GM23248 (cell line): ENCODE measurements around the gene COL4A5. TPM values are rescaled to one million over a fixed set of nuclear protein-coding genes. Genes with fewer than 3 reads are reported as not detected.
A peak's percentile ranks its signal among the peaks of the same experiment; 100 is the strongest.

Experiments used
- DNase-seq: peaks from one replicate; pipeline ENCODE4 v3.0.0-alpha.2; 2015
- H2AFZ ChIP-seq: fragments of 200-600 bp; sonication (generic); 2 replicates; pipeline ENCODE4 v1.6.1; 2016; ENCODE audit warnings: antibody characterized with exemption
- H3F3A ChIP-seq: fragments of 200-600 bp; sonication (generic); 2 replicates; pipeline ENCODE4 v1.6.1; 2016; ENCODE audit warnings: mild to moderate bottlenecking, antibody characterized with exemption, mixed run types; ENCODE audit not compliant: insufficient read depth
- H3K27ac ChIP-seq: fragments of 200-600 bp; sonication (generic); 2 replicates; pipeline ENCODE4 v1.5.1; 2016; ENCODE audit warnings: mild to moderate bottlenecking
- H3K27me3 ChIP-seq: fragments of 200-600 bp; sonication (generic); replicated peaks from 2 replicates; pipeline ENCODE4 v1.6.1; 2016; ENCODE audit warnings: mild to moderate bottlenecking; ENCODE audit not compliant: insufficient read depth
- H3K36me3 ChIP-seq: fragments of 200-600 bp; sonication (generic); 2 replicates; pipeline ENCODE4 v1.6.1; 2016; ENCODE audit warnings: low read depth, mild to moderate bottlenecking
- H3K4me1 ChIP-seq: fragments of 200-600 bp; sonication (generic); 2 replicates; pipeline ENCODE4 v1.6.1; 2016; ENCODE audit warnings: mild to moderate bottlenecking; ENCODE audit not compliant: insufficient read depth
- H3K4me2 ChIP-seq: fragments of 200-600 bp; sonication (generic); one replicate; pipeline ENCODE4 v1.6.1; 2016; ENCODE audit warnings: mild to moderate bottlenecking; ENCODE audit not compliant: unreplicated experiment
- H3K4me3 ChIP-seq: fragments of 200-600 bp; sonication (generic); 2 replicates; pipeline ENCODE4 v1.5.1; 2016; ENCODE audit warnings: mild to moderate bottlenecking
- H3K79me2 ChIP-seq: fragments of 200-600 bp; sonication (generic); 2 replicates; pipeline ENCODE4 v1.6.1; 2016; ENCODE audit warnings: mild to moderate bottlenecking; ENCODE audit not compliant: insufficient read depth
- H3K9ac ChIP-seq: fragments of 200-600 bp; sonication (generic); 2 replicates; pipeline ENCODE4 v1.6.1; 2016; ENCODE audit warnings: mild to moderate bottlenecking
- H3K9me2 ChIP-seq: fragments of 200-600 bp; sonication (generic); 2 replicates; pipeline ENCODE4 v1.6.1; 2016; ENCODE audit warnings: mixed run types, mild to moderate bottlenecking, moderate library complexity; ENCODE audit not compliant: insufficient read depth
- H3K9me3 ChIP-seq: fragments of 200-600 bp; sonication (generic); one replicate; pipeline ENCODE4 v1.6.1; 2017; ENCODE audit warnings: low read depth
- H4K20me1 ChIP-seq: fragments of 200-600 bp; sonication (generic); 2 replicates; pipeline ENCODE4 v1.6.0; 2016; ENCODE audit not compliant: insufficient read depth
- EZH2 ChIP-seq: fragments of 200-600 bp; sonication (generic); IDR thresholded peaks from 2 replicates; pipeline ENCODE4 v1.6.1; 2018; ENCODE audit warnings: antibody characterized with exemption, mild to moderate bottlenecking; ENCODE audit not compliant: insufficient read depth, poor library complexity, severe bottlenecking
- EZH2phosphoT487 ChIP-seq: fragments of 200-600 bp; sonication (generic); IDR thresholded peaks from 2 replicates; pipeline ENCODE4 v1.6.1; 2018; ENCODE audit warnings: antibody characterized with exemption, moderate library complexity, mild to moderate bottlenecking, low read depth; ENCODE audit not compliant: insufficient read depth
- WGBS, 2 experiments: methylation state at CpG; one replicate each; pipeline ENCODE4 v1.1.6; 2015 to 2017; ENCODE audit warnings: low lambda C conversion rate in 2 of 2, low coverage in 1 of 2; ENCODE audit errors: missing lambda C conversion rate in 2 of 2; 5-methylcytosine and 5-hydroxymethylcytosine counted together
- in situ Hi-C: fragments of 300-500 bp; cut with MboI; formaldehyde crosslinking; loops from 2 replicates; pipeline ENCODE4 v1.15.0; 2020
- polyA plus RNA-seq: library from polyadenylated mRNA; unstranded; fragments of >200 nt; fragmentation: Nextera tagmentation; extraction: Ambion mirVana; gene quantifications from 2 replicates; pipeline ENCODE4 v1.2.1, GENCODE V29; 2016
- total RNA-seq: library from RNA; depleted of rRNA; stranded (reverse); fragments of >200 nt; shearing (Covaris generic); gene quantifications from 2 replicates; pipeline ENCODE4 v1.2.3, GENCODE V29; 2014

COL4A5 gene
- total and polyA plus RNA-seq, 2 experiments from 2014 or later, result 5.3 to 14.4 TPM

DNA sequence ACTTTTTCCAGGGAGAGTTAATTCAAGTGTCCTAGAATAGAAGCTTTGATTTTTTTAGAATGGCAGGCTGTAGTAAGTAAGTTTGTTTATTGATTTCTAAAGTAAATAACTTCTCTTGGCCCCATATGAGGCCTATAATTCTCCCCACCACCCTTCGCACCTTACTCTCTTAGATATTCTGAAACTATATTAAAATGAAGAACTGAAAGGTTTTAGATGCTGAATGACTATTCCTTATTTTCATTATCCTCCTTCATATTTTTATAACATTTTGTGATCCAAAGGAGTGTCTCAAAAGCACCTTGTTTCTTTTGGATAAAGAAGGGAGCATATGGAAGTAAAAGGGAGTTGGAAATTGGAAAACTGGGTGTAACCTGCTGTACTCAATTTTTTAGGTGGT is 226.5 kb downstream of the COL4A5 start:
- H3K4me2 ChIP-seq, result no peak overlapping the region
- H3K27ac ChIP-seq, result no peak overlapping the region
- H3K9ac ChIP-seq, result no peak overlapping the region
- H3K4me1 ChIP-seq, result no peaks in the 10 kb centered on the region
- no peaks in the 10 kb centered on the region for H3K9me3 ChIP-seq
- in situ Hi-C loops, result no loop called here
- H4K20me1 ChIP-seq, result no peaks in the 10 kb centered on the region
- H3K9me2 ChIP-seq, result no peaks in the 10 kb centered on the region
- no peaks in the 10 kb centered on the region for H3K36me3 ChIP-seq
- DNase-seq, result no peak
- no peaks in the 10 kb centered on the region for H3F3A ChIP-seq
- H3K4me3 ChIP-seq, result no peak overlapping the region
- no peaks in the 10 kb centered on the region for H3K27me3 ChIP-seq
- WGBS, 2 experiments, result 90 to 100% methylated on average over 1 of the region's 1 CpG
- H2AFZ ChIP-seq, result no peak overlapping the region
- no peaks in the 10 kb centered on the region for H3K79me2 ChIP-seq
- no peak for TF ChIP-seq EZH2phosphoT487
- TF ChIP-seq EZH2, result no peak

DNA sequence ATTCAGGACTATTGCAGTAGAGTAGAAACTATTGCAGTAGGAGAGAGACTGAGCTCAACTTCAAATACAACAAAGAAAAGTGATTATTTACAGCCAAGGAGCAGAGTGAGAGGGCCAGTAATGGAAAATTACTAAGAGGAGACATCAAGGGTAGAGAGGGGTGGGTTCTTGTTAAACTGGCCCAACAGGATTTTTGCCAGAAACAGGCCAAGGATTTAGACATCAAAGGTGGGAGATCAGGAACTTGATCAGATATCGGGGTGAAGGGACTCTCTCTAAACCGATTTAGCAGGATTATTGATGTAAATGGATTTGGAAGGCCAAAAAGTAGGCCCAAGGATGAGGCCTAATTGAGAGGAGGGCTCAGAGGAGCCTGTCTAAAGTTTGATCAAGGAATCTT is 231.9 kb downstream of the COL4A5 start:
- TF ChIP-seq EZH2 (no peak), EZH2phosphoT487 (no peak)
- no peaks in the 10 kb centered on the region for H4K20me1 ChIP-seq

DNA sequence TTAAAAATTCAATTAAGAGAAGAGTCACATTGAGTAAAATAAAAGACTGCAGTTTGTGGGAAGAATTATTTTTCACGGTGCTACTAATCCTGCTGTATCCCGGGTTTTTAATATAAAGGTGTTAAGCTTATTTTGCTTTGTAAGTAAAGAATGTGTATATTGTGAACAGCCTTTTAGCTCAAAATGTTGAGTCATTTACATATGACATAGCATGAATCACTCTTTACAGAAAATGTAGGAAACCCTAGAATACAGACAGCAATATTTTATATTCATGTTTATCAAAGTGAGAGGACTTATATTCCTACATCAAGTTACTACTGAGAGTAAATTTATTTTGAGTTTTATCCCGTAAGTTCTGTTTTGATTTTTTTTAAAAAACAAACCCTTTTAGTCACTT is 257.1 kb downstream of the COL4A5 start:
- H3K27me3 ChIP-seq, result no peaks in the 10 kb centered on the region
- H3K9me3 ChIP-seq, result no peaks in the 10 kb centered on the region
- no peak overlapping the region for H3K9ac ChIP-seq
- no peak overlapping the region for H2AFZ ChIP-seq
- no peaks in the 10 kb centered on the region for H3K9me2 ChIP-seq
- in situ Hi-C loops, result no loop called here
- TF ChIP-seq EZH2, result no peak
- TF ChIP-seq EZH2phosphoT487, result no peak
- H3K4me3 ChIP-seq, result no peak overlapping the region
- H3K4me2 ChIP-seq, result no peak overlapping the region
- 84 to 85% methylated on average over 3 of the region's 3 CpGs for WGBS, 2 experiments
- no peaks in the 10 kb centered on the region for H3K36me3 ChIP-seq
- H3F3A ChIP-seq, result no peaks in the 10 kb centered on the region
- no peak overlapping the region for H3K27ac ChIP-seq
- H3K4me1 ChIP-seq, result no peaks in the 10 kb centered on the region
- peak; percentile 26 for DNase-seq
- H3K79me2 ChIP-seq, result no peaks in the 10 kb centered on the region
- no peaks in the 10 kb centered on the region for H4K20me1 ChIP-seq

More for the DNA sequence above, 231.9 kb downstream of the COL4A5 start:
- Histone ChIP-seq H3K9me2 (no peaks in the 10 kb centered on the region), H3K9me3 (no peaks in the 10 kb centered on the region), H3K9ac (no peak overlapping the region), H2AFZ (no peak overlapping the region), H3K27ac (no peak overlapping the region), H3K4me2 (no peak overlapping the region), H3K36me3 (no peaks in the 10 kb centered on the region), H3K4me1 (no peaks in the 10 kb centered on the region), H3K4me3 (no peak overlapping the region), H3F3A (no peaks in the 10 kb centered on the region), H3K27me3 (no peaks in the 10 kb centered on the region), H3K79me2 (no peaks in the 10 kb centered on the region)
- WGBS, 2 experiments, result 91 to 94% methylated on average over 2 of the region's 2 CpGs
- in situ Hi-C loops, result no loop called here
- no peak for DNase-seq

DNA sequence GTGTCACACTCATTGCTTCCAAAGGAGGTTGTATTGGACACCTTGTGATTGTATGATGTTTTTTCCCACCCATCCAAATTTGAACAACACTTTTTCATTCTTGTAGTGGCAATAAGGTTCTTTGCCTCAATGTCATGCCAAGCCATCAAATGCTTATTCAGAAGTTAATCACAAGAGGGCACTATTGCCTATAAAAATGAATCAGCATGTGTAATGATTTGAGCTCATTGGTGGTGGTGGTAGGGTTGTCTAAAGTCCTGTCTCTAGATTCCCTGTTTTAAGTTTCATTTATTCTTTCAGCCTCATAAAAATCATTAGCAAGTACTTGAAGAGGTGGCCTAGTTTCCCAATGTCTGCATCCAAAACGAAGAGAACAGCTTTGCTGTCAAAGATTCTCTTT is 259.7 kb downstream of the COL4A5 start:
- Histone ChIP-seq H3K27ac (no peak overlapping the region), H4K20me1 (no peaks in the 10 kb centered on the region), H3K9ac (no peak overlapping the region), H3K4me2 (no peak overlapping the region), H3K9me3 (no peaks in the 10 kb centered on the region), H2AFZ (no peak overlapping the region), H3K4me1 (no peaks in the 10 kb centered on the region), H3K4me3 (no peak overlapping the region), H3F3A (no peaks in the 10 kb centered on the region), H3K36me3 (no peaks in the 10 kb centered on the region), H3K9me2 (no peaks in the 10 kb centered on the region), H3K27me3 (no peaks in the 10 kb centered on the region), H3K79me2 (no peaks in the 10 kb centered on the region)
- peak; percentile 55 for DNase-seq
- in situ Hi-C loops, result no loop called here
- WGBS, 2 experiments, result 45 to 82% methylated on average over 1 of the region's 1 CpG
- TF ChIP-seq EZH2phosphoT487, result no peak
- TF ChIP-seq EZH2, result no peak

DNA sequence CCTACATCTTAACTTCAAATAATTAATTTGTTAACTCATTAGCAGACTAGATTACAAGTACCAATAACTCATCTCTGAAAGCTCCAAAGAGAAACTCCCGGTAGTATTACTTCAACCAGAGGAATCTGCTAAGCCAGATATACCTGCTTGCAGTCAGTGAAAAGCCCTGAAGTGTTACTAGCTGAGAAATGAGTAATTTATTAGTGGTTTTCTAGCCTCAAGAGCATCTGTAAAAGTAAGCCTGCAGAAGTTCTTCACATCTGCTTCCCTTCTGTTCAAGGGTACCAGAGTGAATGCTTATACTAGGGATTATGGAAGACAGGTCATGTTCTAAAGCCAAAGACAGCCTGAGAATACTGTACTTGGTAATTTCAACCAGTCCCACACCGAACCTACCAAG is 262.0 kb downstream of the COL4A5 start:
- 6 to 20% methylated on average over 2 of the region's 2 CpGs for WGBS, 2 experiments
- Histone ChIP-seq H3K9me2 (no peaks in the 10 kb centered on the region), H2AFZ (no peak overlapping the region), H4K20me1 (no peaks in the 10 kb centered on the region), H3K9me3 (no peaks in the 10 kb centered on the region), H3K27me3 (no peaks in the 10 kb centered on the region), H3K27ac (no peak overlapping the region), H3F3A (no peaks in the 10 kb centered on the region), H3K4me2 (no peak overlapping the region), H3K9ac (no peak overlapping the region), H3K79me2 (no peaks in the 10 kb centered on the region), H3K4me3 (no peak overlapping the region), H3K4me1 (no peaks in the 10 kb centered on the region), H3K36me3 (no peaks in the 10 kb centered on the region)
- in situ Hi-C loops, result loop anchor here (25.0 kb wide), 1 partner anchor 686 kb away; no protein-coding TSS in a partner anchor
- no peak for DNase-seq
- TF ChIP-seq EZH2phosphoT487 (no peak), EZH2 (no peak)
